GM12865 (cell line): ENCODE results near the gene EPB42.

Experiments
- DNase-seq: peaks from one replicate; pipeline ENCODE4 v3.0.0; 2010; ENCODE audit warnings: low read depth
- H3K4me3 ChIP-seq: 2 replicates; pipeline ENCODE4 v1.5.1; 2011; ENCODE audit warnings: mild to moderate bottlenecking, low read depth, low read length, control low read depth
- CTCF ChIP-seq: IDR thresholded peaks from 2 replicates; pipeline ENCODE4 v1.5.1; 2011; ENCODE audit warnings: low read length, control low read depth, low read depth, inconsistent platforms; ENCODE audit not compliant: insufficient read depth; ENCODE audit errors: missing control alignments

Gene EPB42

DNA sequence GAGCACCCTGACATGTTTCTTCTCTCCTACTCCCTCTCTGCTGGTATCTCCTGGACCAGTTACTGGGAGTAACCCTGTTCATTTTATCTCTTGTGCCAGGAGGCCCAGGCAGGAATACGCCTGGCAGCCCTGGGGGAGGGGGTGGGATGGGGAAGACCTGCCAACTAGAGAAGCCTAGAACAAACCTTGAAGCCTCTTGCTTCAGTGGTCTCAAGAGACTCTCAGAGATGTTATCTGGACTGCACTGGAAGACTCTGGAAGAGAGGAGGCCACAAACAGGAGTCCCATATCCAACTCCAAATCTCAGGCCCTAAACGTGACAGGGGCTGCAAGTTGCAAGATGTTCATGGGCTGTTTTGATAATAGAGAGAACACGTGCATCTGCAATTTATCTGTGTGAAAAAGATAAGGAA is at the start of gene EPB42:
Gene EPB42 (minus strand): TSS at position 28 of the 413 bp plus-strand sequence. CDS start 193 bp downstream, outside the sequence.
- no peak within 1 kb of the TSS for H3K4me3 ChIP-seq
- no peak for TF ChIP-seq CTCF
- DNase-seq, result no peak

DNA sequence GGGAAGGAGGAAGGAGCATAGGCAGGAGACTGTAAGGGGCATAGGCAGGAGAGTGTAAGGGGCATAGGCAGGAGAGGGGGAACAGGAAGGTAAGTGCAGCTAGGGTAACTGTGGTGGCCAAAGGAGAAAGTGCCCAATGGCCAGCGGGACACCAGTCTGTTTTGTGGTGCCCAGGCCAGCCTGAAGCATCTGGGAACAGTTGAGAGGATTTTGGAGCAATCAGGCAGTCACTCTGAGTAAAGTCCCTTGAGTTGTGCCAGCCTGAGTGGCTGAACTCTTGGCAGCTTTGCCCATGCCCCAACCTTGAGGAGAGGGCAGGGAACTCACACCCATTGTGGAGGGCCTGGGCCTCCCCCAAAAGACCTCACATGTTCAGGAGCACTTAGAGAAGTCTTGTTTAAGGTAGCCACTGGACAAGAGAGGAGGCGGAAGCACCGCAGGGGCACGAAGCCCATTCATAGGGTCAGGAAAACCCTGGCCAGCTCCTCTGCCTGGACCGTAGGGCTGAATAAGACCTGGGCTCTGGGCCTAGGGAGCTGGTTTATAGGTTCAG is 49.4 kb upstream of the EPB42 start:
- no peak for DNase-seq
- no peak for TF ChIP-seq CTCF
- H3K4me3 ChIP-seq, result no peak overlapping the region

DNA sequence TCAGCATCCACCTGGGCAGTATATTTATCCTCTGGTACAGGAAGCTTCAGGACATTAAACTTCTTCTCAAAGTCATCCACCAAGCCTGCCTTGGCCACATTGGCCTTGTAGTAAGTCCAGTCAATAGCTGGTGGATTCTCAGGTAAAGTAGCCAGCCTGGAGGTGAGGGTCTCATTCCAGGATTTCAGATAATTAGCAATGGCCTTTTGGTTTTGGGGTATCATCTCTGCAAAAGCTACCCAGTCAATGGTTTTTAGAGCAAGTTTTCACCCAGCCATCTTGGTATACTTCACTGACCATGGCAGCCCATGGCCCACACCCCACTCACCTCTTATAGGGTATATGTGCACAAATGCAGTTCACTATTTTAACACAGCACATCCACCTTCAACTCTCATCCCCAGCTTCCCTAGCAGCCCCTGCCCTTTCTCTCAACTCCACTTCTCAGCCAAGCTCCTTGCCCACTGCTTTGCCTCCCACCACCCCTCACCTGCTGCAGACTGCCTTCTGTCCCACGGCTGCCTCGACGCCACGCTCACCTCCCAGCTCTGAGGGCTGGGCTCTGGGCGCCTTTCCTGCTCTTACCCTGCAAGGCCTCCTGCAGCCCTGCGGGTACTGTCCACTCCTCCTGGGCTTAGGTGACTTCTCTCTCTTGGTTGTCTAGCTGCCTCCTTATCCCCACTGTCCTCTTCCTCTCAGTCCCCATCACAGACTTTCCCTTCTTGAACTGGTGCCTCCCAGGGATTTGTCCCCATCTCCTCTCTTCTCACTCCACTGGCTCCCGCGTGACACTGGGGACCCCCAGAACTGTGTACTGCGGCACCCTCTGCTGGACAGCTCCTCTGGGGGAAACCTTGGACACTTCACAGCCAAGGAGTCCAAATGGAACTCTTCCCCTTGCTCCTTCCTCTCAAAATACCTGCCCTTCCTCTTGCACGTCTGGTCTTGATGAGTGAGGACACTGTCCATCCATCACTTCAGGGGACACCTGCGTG is 47.6 kb upstream of the EPB42 start:
- DNase-seq, result peak; percentile 25
- H3K4me3 ChIP-seq, result no peak overlapping the region
- TF ChIP-seq CTCF, result peak; percentile 47

DNA sequence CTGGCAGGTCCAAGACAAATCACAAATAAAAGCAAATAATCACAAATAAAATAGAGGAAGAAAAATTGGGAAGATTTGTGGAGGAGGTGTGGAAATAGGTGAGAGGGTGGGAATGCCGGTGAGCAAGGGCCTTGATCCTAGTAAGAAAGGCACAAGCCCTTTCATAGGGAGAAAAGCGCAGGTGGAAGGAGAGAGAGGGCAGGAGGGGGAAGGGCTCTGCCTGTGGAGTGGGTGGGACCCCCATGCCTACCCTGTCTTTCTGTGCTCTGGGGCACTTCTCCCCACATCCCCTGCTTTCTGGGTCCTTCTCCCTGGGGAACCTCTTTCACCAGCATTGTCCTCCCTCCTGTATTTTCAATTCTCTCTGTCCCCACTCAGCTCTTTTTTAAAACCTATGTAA is 46.6 kb upstream of the EPB42 start:
- H3K4me3 ChIP-seq, result no peak overlapping the region
- DNase-seq, result no peak
- no peak for TF ChIP-seq CTCF

GRCh38 chr15:43266834-43267233 is 46.0 kb upstream of the EPB42 start, which contains the start of gene TGM5:
Gene TGM5 (minus strand): TSS chr15:43266928. CDS start chr15:43266849, 79 bp downstream.
- TF ChIP-seq CTCF, result no peak

GRCh38 chr15:43266386-43266785 is 45.6 kb upstream of the EPB42 start:
- H3K4me3 ChIP-seq, result no peak overlapping the region
- TF ChIP-seq CTCF, result no peak
- no peak for DNase-seq

More at GRCh38 chr15:43266834-43267233, 46.0 kb upstream of the EPB42 start, which contains the start of gene TGM5:
- no peak for DNase-seq
- H3K4me3 ChIP-seq, result no peak within 1 kb of the TSS
